ENCODE results near the gene PLEKHH3.
"Not testable (repeated sequence)": the region's sequence is repeated elsewhere in the genome, so short reads cannot be mapped to it uniquely, and the experiment has no call there.

The PLEKHH3 gene

GRCh38 chr17:42642336-42642735, 34.5 kb downstream of the PLEKHH3 start:
- DNase-seq (ENCODE audit: extremely low read depth, low read depth), result no peak
- no peak for TF ChIP-seq CTCF (IDR thresholded peaks at IDR 0.05; ENCODE audit: low read depth, low read length)

- TF ChIP-seq CTCF (IDR thresholded peaks at IDR 0.05; ENCODE audit: low read depth, low read length), result no peak
- DNase-seq (ENCODE audit: extremely low read depth, low read depth), result no peak
These were observed 36.7 kb downstream of the PLEKHH3 start for GRCh38 chr17:42640121-42640520.

- TF ChIP-seq CTCF (IDR thresholded peaks at IDR 0.05; ENCODE audit: low read depth, low read length), result no peak
- DNase-seq (ENCODE audit: extremely low read depth, low read depth), result no peak
These were observed 37.2 kb downstream of the PLEKHH3 start for GRCh38 chr17:42639525-42640113.

GRCh38 chr17:42632949-42633444, 43.8 kb downstream of the PLEKHH3 start:
- DNase-seq (ENCODE audit: extremely low read depth, low read depth), result no peak
- no peak for TF ChIP-seq CTCF (IDR thresholded peaks at IDR 0.05; ENCODE audit: low read depth, low read length)

- DNase-seq (ENCODE audit: extremely low read depth, low read depth), result no peak
- no peak for TF ChIP-seq CTCF (IDR thresholded peaks at IDR 0.05; ENCODE audit: low read depth, low read length)
These were observed 47.3 kb downstream of the PLEKHH3 start for GRCh38 chr17:42629411-42630009.

GRCh38 chr17:42627032-42627764, 49.6 kb downstream of the PLEKHH3 start:
- not testable (repeated sequence) for DNase-seq (ENCODE audit: extremely low read depth, low read depth)

GRCh38 chr17:42623732-42624596, 52.8 kb downstream of the PLEKHH3 start:
- no peak for TF ChIP-seq CTCF (IDR thresholded peaks at IDR 0.05; ENCODE audit: low read depth, low read length)
- DNase-seq (ENCODE audit: extremely low read depth, low read depth), result no peak
